ENCODE data around the gene CDC14A. TPM values are rescaled to one million over a fixed set of nuclear protein-coding genes. Genes with fewer than 3 reads are reported as not detected.

The CDC14A gene
- total RNA-seq, 1 donor from 2014 or later, result 17.8 TPM

DNA sequence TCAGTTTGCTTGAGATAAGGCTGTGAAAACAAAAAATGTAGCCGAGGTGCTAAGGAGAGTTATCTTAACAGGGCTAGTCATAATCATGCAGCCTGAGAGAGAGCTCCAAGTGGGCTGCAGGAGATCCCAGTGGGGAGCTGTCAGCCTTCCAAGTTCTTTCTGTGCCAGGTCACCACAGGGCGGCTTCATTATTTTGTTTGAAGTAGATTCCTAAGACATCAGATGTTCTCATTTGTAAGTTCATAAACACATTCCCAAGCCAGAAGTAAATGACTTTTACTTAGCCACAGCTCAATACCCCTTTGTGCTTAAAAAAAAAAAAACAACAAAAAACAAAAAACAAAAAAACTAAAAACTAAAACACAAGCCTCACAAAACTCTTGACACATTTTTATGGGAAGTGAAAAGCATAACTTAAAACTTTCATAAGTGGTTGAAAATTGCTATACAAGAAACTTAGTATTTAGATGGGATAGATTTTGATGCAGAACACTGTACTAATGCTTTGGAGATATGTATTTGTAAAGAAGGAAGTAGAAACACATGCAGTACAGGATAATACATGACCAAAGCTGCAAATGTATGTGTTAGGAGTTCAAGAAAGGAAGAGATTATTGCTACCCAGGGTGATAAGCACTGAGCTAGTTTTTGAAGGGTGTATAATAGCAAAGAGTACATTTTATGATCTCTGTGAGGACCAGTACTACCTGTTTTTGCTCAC lies 8.6 kb downstream of the CDC14A start:
- intact Hi-C loops (cut with DNase I), result no loop called here
- DNase-seq (no peak), ATAC-seq (peak; percentile 65 to 88)
- Histone ChIP-seq H3K9me3 (no peaks in the 10 kb centered on the region), H3K4me3 (no peak overlapping the region), H3K27me3 (ENCODE audit: low read depth) (no peaks in the 10 kb centered on the region), H3K36me3 (no peaks in the 10 kb centered on the region), H3K4me1 (peaks cover 49% of the 10 kb centered on the region), H3K27ac (peak overlapping the region; percentile 58)
- TF ChIP-seq, protein P1, sequence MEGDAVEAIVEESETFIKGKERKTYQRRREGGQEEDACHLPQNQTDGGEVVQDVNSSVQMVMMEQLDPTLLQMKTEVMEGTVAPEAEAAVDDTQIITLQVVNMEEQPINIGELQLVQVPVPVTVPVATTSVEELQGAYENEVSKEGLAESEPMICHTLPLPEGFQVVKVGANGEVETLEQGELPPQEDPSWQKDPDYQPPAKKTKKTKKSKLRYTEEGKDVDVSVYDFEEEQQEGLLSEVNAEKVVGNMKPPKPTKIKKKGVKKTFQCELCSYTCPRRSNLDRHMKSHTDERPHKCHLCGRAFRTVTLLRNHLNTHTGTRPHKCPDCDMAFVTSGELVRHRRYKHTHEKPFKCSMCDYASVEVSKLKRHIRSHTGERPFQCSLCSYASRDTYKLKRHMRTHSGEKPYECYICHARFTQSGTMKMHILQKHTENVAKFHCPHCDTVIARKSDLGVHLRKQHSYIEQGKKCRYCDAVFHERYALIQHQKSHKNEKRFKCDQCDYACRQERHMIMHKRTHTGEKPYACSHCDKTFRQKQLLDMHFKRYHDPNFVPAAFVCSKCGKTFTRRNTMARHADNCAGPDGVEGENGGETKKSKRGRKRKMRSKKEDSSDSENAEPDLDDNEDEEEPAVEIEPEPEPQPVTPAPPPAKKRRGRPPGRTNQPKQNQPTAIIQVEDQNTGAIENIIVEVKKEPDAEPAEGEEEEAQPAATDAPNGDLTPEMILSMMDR (IDR thresholded peaks at IDR 0.05), result no peak

DNA sequence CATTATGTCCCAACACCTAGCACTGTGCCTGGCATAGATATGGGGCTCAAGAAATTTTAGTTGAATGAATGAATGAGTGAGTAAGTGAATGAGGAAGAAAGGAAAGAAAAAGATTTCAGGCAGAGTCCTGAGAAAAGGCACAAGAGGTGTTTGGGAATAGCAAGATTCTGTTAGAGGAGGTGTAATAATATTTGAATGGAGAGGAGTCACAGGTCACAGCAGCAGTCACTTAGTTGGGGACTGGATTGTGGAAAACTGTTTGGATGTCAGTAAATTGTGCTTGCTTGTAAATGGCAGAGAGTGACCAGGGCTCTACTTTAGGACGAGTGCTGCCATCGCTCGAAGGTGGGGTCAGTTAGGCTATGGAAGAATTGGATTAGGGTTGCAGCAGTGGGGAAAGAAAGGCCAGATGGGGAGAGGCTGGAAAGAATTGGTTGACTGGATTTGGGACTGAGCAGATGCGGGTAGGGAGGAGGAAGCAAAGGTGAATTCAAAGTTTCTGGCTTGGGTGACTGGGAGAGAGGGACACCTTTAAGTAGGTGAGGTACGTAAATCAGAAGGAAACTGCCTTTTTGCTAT lies 9.3 kb downstream of the CDC14A start:
- intact Hi-C loops (cut with DNase I), result no loop called here
- Histone ChIP-seq H3K4me3 (no peak overlapping the region), H3K27ac (peak overlapping the region; percentile 58), H3K36me3 (no peaks in the 10 kb centered on the region), H3K9me3 (no peaks in the 10 kb centered on the region), H3K4me1 (peaks cover 47% of the 10 kb centered on the region), H3K27me3 (ENCODE audit: low read depth) (no peaks in the 10 kb centered on the region)
- DNase-seq (no peak), ATAC-seq (no peak)
- TF ChIP-seq, protein P1 (IDR thresholded peaks at IDR 0.05), result no peak

DNA sequence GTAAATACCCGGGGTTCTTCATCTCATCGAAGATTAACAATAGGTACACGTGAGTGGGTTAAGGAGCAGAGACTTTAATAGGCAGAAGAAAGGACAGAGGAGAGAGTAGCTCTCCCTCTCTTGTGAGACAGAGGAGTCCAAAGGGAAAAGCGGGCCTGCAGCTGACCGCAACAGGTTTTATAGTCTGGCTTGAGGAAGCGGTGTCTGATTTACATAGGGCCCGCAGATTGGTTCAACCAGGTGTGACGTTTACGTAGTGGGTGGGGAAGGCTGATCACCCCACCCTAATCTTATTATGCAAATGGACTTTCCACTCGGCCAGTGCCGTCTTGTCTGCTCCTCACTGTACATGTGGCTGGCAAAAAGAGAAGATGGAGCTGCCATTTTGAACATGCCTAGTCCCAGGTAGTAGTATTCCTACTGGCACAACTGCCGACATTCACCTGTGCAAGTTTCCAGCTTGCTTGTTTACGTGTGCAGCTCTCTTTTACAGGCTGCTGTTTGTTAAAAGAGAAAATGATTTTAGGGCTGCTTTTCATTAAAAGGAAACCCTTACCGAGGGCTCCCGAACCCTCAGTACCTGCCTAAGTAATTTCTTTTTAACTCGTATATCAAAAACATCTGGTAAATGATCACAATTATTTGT lies 10.6 kb downstream of the CDC14A start:
- intact Hi-C loops (cut with DNase I), result no loop called here
- H3K36me3 ChIP-seq, result no peaks in the 10 kb centered on the region
- H3K27me3 ChIP-seq (ENCODE audit: low read depth), result no peaks in the 10 kb centered on the region
- DNase-seq, result no peak
- no peak overlapping the region for H3K27ac ChIP-seq
- no peak overlapping the region for H3K4me3 ChIP-seq
- no peaks in the 10 kb centered on the region for H3K9me3 ChIP-seq
- TF ChIP-seq, protein P1 (IDR thresholded peaks at IDR 0.05), result no peak
- no peak for ATAC-seq
- peaks cover 40% of the 10 kb centered on the region for H3K4me1 ChIP-seq

DNA sequence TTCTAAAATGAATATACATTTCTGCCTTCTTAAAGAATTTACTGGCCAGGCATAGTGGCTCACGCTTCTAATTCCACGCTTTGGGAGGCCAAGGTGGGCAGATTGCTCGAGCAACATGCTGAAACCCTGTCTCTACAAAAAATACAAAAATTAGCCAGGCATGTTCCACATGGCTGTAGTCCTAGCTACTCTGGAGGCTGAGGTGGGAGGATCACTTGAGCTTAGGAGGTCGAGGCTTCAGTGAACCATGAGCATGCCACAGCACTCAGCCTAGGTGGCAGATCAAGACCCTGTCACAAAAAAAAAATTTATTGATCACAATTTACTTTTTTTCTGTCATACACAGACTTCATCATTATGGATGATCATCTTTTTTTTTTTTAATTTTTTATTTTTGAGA lies 11.5 kb downstream of the CDC14A start:
- ATAC-seq (no peak), DNase-seq (no peak)
- no peak overlapping the region for H3K4me3 ChIP-seq
- H3K4me1 ChIP-seq, result peaks cover 34% of the 10 kb centered on the region
- H3K27me3 ChIP-seq (ENCODE audit: low read depth), result no peaks in the 10 kb centered on the region
- TF ChIP-seq, protein P1 (IDR thresholded peaks at IDR 0.05), result no peak
- H3K36me3 ChIP-seq, result no peaks in the 10 kb centered on the region
- H3K9me3 ChIP-seq, result no peaks in the 10 kb centered on the region
- intact Hi-C loops (cut with DNase I), result no loop called here
- no peak overlapping the region for H3K27ac ChIP-seq

DNA sequence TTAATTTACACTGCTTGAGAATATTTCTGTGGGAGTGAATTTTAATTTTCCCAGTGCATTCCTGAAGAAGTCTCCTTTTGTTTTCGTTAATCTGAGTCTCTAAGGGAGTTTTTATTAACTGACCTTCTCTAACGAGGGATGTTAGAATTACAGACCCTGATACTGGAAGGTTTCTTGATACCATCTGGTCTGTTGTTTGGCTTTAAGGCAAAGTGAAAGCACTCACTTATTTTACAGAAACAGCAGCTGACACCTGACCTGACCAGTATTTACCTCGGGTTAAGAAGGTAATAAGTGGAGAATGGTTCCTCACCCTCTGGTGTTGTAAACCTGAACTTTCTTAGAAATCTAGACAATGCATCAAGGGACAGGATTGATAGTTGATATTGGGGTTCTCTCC lies 12.4 kb downstream of the CDC14A start:
- DNase-seq, result no peak
- Histone ChIP-seq H3K36me3 (no peaks in the 10 kb centered on the region), H3K4me3 (no peak overlapping the region), H3K9me3 (no peaks in the 10 kb centered on the region), H3K4me1 (peaks cover 25% of the 10 kb centered on the region), H3K27me3 (ENCODE audit: low read depth) (no peaks in the 10 kb centered on the region), H3K27ac (no peak overlapping the region)
- no peak for ATAC-seq
- intact Hi-C loops (cut with DNase I), result no loop called here
- TF ChIP-seq, protein P1 (IDR thresholded peaks at IDR 0.05), result no peak

All from lower lobe of right lung (tissue), 2 donors.